T-helper 2 cell treated with Interferon-gamma antibody and Interleukin-4, amounts not matched to agents 5 μg/mL and 100 μg/mL, for 36 hours (primary cell): Measurements from ENCODE around the gene VPS18.

Experiments
- DNase-seq: peaks from one replicate; pipeline ENCODE4 v3.0.0; 2021; ENCODE audit warnings: low spot score
- H3K27ac Mint-ChIP-seq: one replicate; pipeline ENCODE4 v1.8.0; 2021; ENCODE audit warnings: mild to moderate bottlenecking, mixed read lengths
- H3K27me3 Mint-ChIP-seq: one replicate; pipeline ENCODE4 v1.8.0; 2021; ENCODE audit warnings: low read depth, mixed read lengths
- H3K36me3 Mint-ChIP-seq: one replicate; pipeline ENCODE4 v1.8.0; 2021; ENCODE audit warnings: low read depth, mixed read lengths
- H3K4me1 Mint-ChIP-seq: one replicate; pipeline ENCODE4 v1.8.0; 2021; ENCODE audit warnings: low read depth, mixed read lengths
- H3K4me3 Mint-ChIP-seq: one replicate; pipeline ENCODE4 v1.8.0; 2022; ENCODE audit warnings: mild to moderate bottlenecking, moderate library complexity, mixed read lengths
- H3K9me3 Mint-ChIP-seq: one replicate; pipeline ENCODE4 v1.8.0; 2021; ENCODE audit warnings: mixed read lengths

The VPS18 gene

GRCh38 chr15:40927873-40928806, 33.9 kb downstream of the VPS18 start:
- no peak for DNase-seq
- Mint-ChIP-seq H3K36me3 (no peaks in the 10 kb centered on the region), H3K4me3 (peak overlapping the region; percentile 74), H3K27ac (no peak overlapping the region), H3K4me1 (peaks cover 27% of the 10 kb centered on the region), H3K9me3 (no peaks in the 10 kb centered on the region), H3K27me3 (peaks cover 75% of the 10 kb centered on the region)

GRCh38 chr15:40928821-40929659, 34.8 kb downstream of the VPS18 start, which contains the start of gene DLL4:
Gene DLL4, plus strand, starts transcription at chr15:40929340. Its CDS starts 329 bp downstream, at chr15:40929669.
- H3K4me3 Mint-ChIP-seq: peak within 1 kb of the TSS; percentile 79
- peak within 1 kb of the TSS; percentile 50 for H3K27ac Mint-ChIP-seq
- H3K4me1 Mint-ChIP-seq: peaks cover 30% of the 10 kb centered on the region
- DNase-seq: peak; percentile 38
- H3K9me3 Mint-ChIP-seq: no peaks in the 10 kb centered on the region
- no peaks in the 10 kb centered on the region for H3K36me3 Mint-ChIP-seq
- H3K27me3 Mint-ChIP-seq: peaks cover 75% of the 10 kb centered on the region

GRCh38 chr15:40929660-40930429, 35.6 kb downstream of the VPS18 start:
- no peaks in the 10 kb centered on the region for H3K36me3 Mint-ChIP-seq
- DNase-seq: no peak
- H3K27me3 Mint-ChIP-seq: peaks cover 69% of the 10 kb centered on the region
- peak overlapping the region; percentile 50 for H3K27ac Mint-ChIP-seq
- H3K4me1 Mint-ChIP-seq: peaks cover 30% of the 10 kb centered on the region
- no peaks in the 10 kb centered on the region for H3K9me3 Mint-ChIP-seq
- H3K4me3 Mint-ChIP-seq: peak overlapping the region; percentile 79

GRCh38 chr15:40930430-40931299, 36.4 kb downstream of the VPS18 start:
- Mint-ChIP-seq H3K27me3 (peaks cover 62% of the 10 kb centered on the region), H3K9me3 (no peaks in the 10 kb centered on the region), H3K36me3 (no peaks in the 10 kb centered on the region), H3K4me1 (peaks cover 30% of the 10 kb centered on the region), H3K4me3 (peak overlapping the region; percentile 79), H3K27ac (peak overlapping the region; percentile 50)
- DNase-seq: no peak

GRCh38 chr15:40931300-40932142, 37.3 kb downstream of the VPS18 start:
- peak overlapping the region; percentile 79 for H3K4me3 Mint-ChIP-seq
- H3K27me3 Mint-ChIP-seq: peaks cover 58% of the 10 kb centered on the region
- peaks cover 30% of the 10 kb centered on the region for H3K4me1 Mint-ChIP-seq
- H3K27ac Mint-ChIP-seq: no peak overlapping the region
- H3K9me3 Mint-ChIP-seq: no peaks in the 10 kb centered on the region
- no peak for DNase-seq
- no peaks in the 10 kb centered on the region for H3K36me3 Mint-ChIP-seq

GRCh38 chr15:40932156-40932555, 37.9 kb downstream of the VPS18 start:
- Mint-ChIP-seq H3K9me3 (no peaks in the 10 kb centered on the region), H3K36me3 (no peaks in the 10 kb centered on the region), H3K27ac (no peak overlapping the region), H3K4me1 (peaks cover 24% of the 10 kb centered on the region), H3K4me3 (no peak overlapping the region), H3K27me3 (peaks cover 52% of the 10 kb centered on the region)
- DNase-seq: no peak

GRCh38 chr15:40932649-40933516, 38.6 kb downstream of the VPS18 start:
- no peaks in the 10 kb centered on the region for H3K9me3 Mint-ChIP-seq
- H3K4me1 Mint-ChIP-seq: peaks cover 22% of the 10 kb centered on the region
- no peak for DNase-seq
- no peak overlapping the region for H3K27ac Mint-ChIP-seq
- no peaks in the 10 kb centered on the region for H3K36me3 Mint-ChIP-seq
- H3K27me3 Mint-ChIP-seq: peaks cover 47% of the 10 kb centered on the region
- H3K4me3 Mint-ChIP-seq: no peak overlapping the region

GRCh38 chr15:40933517-40933902, 39.3 kb downstream of the VPS18 start:
- H3K4me1 Mint-ChIP-seq: peaks cover 22% of the 10 kb centered on the region
- no peaks in the 10 kb centered on the region for H3K9me3 Mint-ChIP-seq
- H3K27me3 Mint-ChIP-seq: peaks cover 43% of the 10 kb centered on the region
- no peak overlapping the region for H3K4me3 Mint-ChIP-seq
- no peaks in the 10 kb centered on the region for H3K36me3 Mint-ChIP-seq
- H3K27ac Mint-ChIP-seq: peak overlapping the region; percentile 2
- DNase-seq: no peak

GRCh38 chr15:40934457-40934856, 40.2 kb downstream of the VPS18 start:
- H3K4me3 Mint-ChIP-seq: no peak overlapping the region
- H3K27ac Mint-ChIP-seq: no peak overlapping the region
- H3K36me3 Mint-ChIP-seq: no peaks in the 10 kb centered on the region
- H3K9me3 Mint-ChIP-seq: no peaks in the 10 kb centered on the region
- DNase-seq: no peak
- H3K4me1 Mint-ChIP-seq: peaks cover 15% of the 10 kb centered on the region
- peaks cover 33% of the 10 kb centered on the region for H3K27me3 Mint-ChIP-seq

GRCh38 chr15:40936234-40936708, 42.0 kb downstream of the VPS18 start:
- H3K4me3 Mint-ChIP-seq: no peak overlapping the region
- no peaks in the 10 kb centered on the region for H3K9me3 Mint-ChIP-seq
- no peaks in the 10 kb centered on the region for H3K36me3 Mint-ChIP-seq
- peaks cover 13% of the 10 kb centered on the region for H3K4me1 Mint-ChIP-seq
- no peak overlapping the region for H3K27ac Mint-ChIP-seq
- H3K27me3 Mint-ChIP-seq: peaks cover 17% of the 10 kb centered on the region
- DNase-seq: no peak
